Spinal cord (tissue), 10 donors: ENCODE results near the gene IQSEC1. TPM values are rescaled to one million over a fixed set of nuclear protein-coding genes. Genes with fewer than 3 reads are reported as not detected.
"Not testable (repeated sequence)": the region's sequence is repeated elsewhere in the genome, so short reads cannot be mapped to it uniquely, and the experiment has no call there.

Experiments used
- DNase-seq, 6 donors: peaks; one replicate each; pipeline versions ENCODE4 v3.0.0 to v3.0.0-alpha.2; 2013 to 2015; ENCODE audit warnings: low spot score in 6 of 6, low read depth in 4 of 6
- H3K27ac ChIP-seq: one replicate; pipeline ENCODE4 v1.5.1; 2013; ENCODE audit warnings: low read depth, low read length, control low read depth
- H3K27me3 ChIP-seq: one replicate; pipeline ENCODE4 v1.6.1; 2013; ENCODE audit warnings: low read length; ENCODE audit not compliant: control insufficient read depth, insufficient read depth
- H3K36me3 ChIP-seq: one replicate; pipeline ENCODE4 v1.6.1; 2013; ENCODE audit warnings: low read length; ENCODE audit not compliant: control insufficient read depth, insufficient read depth
- H3K4me1 ChIP-seq: one replicate; pipeline ENCODE4 v1.6.1; 2013; ENCODE audit warnings: low read length; ENCODE audit not compliant: control insufficient read depth, insufficient read depth
- H3K4me3 ChIP-seq: one replicate; pipeline ENCODE4 v1.5.1; 2013; ENCODE audit warnings: low read depth, low read length, control low read depth
- H3K9me3 ChIP-seq: one replicate; pipeline ENCODE4 v1.6.1; 2013; ENCODE audit warnings: low read length; ENCODE audit not compliant: control insufficient read depth, insufficient read depth
- WGBS: methylation state at CpG from one replicate; pipeline ENCODE4 v1.1.5; 2013; ENCODE audit warnings: missing lambda C conversion rate; ENCODE audit not compliant: insufficient coverage; 5-methylcytosine and 5-hydroxymethylcytosine counted together
- polyA plus RNA-seq, 2 donors: library from polyadenylated mRNA; unstranded; fragments of 120-200 nt; gene quantifications; one replicate each; pipeline ENCODE4 v1.2.1, GENCODE V29; 2013; ENCODE audit not compliant: insufficient read length in 2 of 2
- total RNA-seq, 2 donors: library from RNA; depleted of rRNA in 1 of 2; stranded (reverse); fragments of 120-200 nt in 1 of 2; fragments of >200 nt in 1 of 2; gene quantifications; one replicate each; pipeline versions ENCODE4 v1.2.3 to v1.2.4, GENCODE V29; 2013 to 2014
- donor health status: healthy.

The IQSEC1 gene
- total and polyA plus RNA-seq, 4 donors, result 40.2 to 87.1 (median 63.6) TPM

GRCh38 chr3:12868039-12869034, 204.9 kb downstream of the IQSEC1 start:
- H3K36me3 ChIP-seq, result no peaks in the 10 kb centered on the region
- peak overlapping the region; percentile 32 for H3K4me3 ChIP-seq
- H3K27ac ChIP-seq, result no peak overlapping the region
- no peaks in the 10 kb centered on the region for H3K9me3 ChIP-seq
- no peaks in the 10 kb centered on the region for H3K27me3 ChIP-seq
- WGBS, result 14% methylated on average over 37 of the region's 45 CpGs
- peak; percentile 68 to 96 (median 80) for DNase-seq
- H3K4me1 ChIP-seq, result peaks cover 16% of the 10 kb centered on the region

DNA sequence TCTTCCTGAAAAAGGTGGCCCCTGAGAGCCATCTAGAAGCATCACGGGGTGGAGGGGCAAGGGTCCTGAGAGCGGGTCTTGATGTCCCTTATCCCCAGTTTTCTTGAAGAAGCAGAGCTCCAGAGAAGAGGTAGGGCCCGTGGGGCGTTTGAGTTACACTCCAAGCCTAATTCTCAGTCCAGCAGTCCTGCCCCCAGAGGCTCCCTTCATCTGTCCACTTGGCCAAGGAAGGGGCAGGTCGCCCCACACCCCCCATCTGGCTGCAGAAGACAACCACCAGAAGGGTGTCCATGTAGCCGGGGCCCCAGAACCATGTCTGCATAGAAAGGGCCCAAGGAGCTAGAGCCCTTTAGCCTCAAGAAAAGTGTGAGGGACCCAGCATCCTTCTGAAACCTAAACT, 206.4 kb downstream of the IQSEC1 start:
- no peaks in the 10 kb centered on the region for H3K9me3 ChIP-seq
- DNase-seq, result no peak
- H3K27ac ChIP-seq, result no peak overlapping the region
- no peaks in the 10 kb centered on the region for H3K36me3 ChIP-seq
- 82% methylated on average over 6 of the region's 6 CpGs for WGBS
- H3K4me3 ChIP-seq, result no peak overlapping the region
- H3K4me1 ChIP-seq, result peaks cover 16% of the 10 kb centered on the region
- H3K27me3 ChIP-seq, result no peaks in the 10 kb centered on the region

DNA sequence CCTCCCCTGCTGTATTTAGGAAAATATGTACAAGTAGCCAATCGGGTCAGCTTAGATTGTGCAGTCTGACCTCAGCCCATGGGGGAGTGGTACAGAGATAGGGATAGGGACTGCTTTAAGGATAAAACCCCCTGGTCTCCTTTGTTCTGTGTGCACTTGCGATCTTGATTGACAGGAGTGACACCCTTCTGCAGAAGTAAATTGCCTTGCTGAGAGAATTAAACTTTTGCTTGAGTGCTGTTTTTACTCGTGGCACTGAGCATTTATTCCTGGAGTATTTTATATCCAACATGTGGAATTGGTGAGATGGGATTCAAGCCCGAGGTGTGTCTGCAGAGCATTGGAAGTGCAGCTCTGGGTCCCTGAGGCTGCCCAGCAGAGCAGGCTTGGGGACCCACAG, 208.0 kb downstream of the IQSEC1 start:
- H3K9me3 ChIP-seq, result no peaks in the 10 kb centered on the region
- H3K4me1 ChIP-seq, result peaks cover 16% of the 10 kb centered on the region
- no peaks in the 10 kb centered on the region for H3K36me3 ChIP-seq
- H3K27ac ChIP-seq, result no peak overlapping the region
- 68% methylated on average over 3 of the region's 4 CpGs for WGBS
- H3K4me3 ChIP-seq, result no peak overlapping the region
- no peak for DNase-seq
- H3K27me3 ChIP-seq, result no peaks in the 10 kb centered on the region

GRCh38 chr3:12862387-12862786, 210.8 kb downstream of the IQSEC1 start:
- H3K9me3 ChIP-seq, result no peaks in the 10 kb centered on the region
- WGBS, result 99% methylated on average over 8 of the region's 8 CpGs
- H3K36me3 ChIP-seq, result no peaks in the 10 kb centered on the region
- H3K4me1 ChIP-seq, result no peaks in the 10 kb centered on the region
- no peak overlapping the region for H3K27ac ChIP-seq
- H3K4me3 ChIP-seq, result no peak overlapping the region
- no peak for DNase-seq
- H3K27me3 ChIP-seq, result no peaks in the 10 kb centered on the region

DNA sequence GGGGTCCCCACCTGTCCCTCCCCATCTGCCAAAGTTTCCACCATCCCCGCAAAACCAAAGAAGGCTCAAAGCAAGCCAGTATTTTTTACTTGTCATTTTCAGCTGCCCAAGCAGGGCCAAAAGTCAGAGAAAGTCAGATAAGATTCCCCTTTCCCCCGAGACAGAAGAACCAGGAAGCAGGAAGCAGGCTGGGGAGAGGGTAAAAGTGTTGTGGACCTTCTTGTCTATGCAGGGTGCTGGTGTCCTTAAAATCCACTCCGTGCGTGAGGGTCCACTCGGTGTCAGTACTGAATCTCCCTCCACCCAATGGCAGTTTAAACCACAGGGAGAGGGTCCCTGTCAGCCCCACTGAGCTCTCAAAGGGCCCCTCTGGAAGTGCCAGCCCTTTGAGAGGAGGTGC, 211.6 kb downstream of the IQSEC1 start:
- Histone ChIP-seq H3K27ac (no peak overlapping the region), H3K9me3 (no peaks in the 10 kb centered on the region), H3K4me1 (no peaks in the 10 kb centered on the region), H3K4me3 (no peak overlapping the region), H3K27me3 (no peaks in the 10 kb centered on the region), H3K36me3 (no peaks in the 10 kb centered on the region)
- no peak for DNase-seq
- 100% methylated on average over 1 of the region's 5 CpGs for WGBS

DNA sequence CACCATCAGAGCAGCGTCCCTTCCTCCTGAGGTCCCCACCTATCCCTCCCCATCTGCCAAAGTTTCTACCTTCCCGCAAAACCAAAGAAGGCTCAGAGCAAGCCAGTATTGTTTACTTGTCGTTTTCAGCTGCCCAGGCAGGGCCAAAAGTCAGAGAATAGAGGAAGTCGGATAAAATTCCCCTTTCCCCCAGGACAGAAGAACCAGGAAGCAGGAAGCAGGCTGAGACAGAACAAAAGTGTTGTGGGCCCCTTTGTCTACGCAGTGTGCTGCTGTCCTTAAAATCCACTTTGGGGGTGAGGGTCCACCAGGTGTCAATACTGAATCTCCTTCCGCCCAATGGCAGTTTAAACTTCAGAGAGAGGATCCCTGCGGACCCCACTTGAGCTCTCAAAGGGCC, 213.4 kb downstream of the IQSEC1 start:
- no peak overlapping the region for H3K4me3 ChIP-seq
- H3K36me3 ChIP-seq, result no peaks in the 10 kb centered on the region
- H3K9me3 ChIP-seq, result no peaks in the 10 kb centered on the region
- DNase-seq, result no peak
- WGBS, result 67% methylated on average over 5 of the region's 7 CpGs
- no peaks in the 10 kb centered on the region for H3K27me3 ChIP-seq
- no peak overlapping the region for H3K27ac ChIP-seq
- no peaks in the 10 kb centered on the region for H3K4me1 ChIP-seq

- no peak overlapping the region for H3K27ac ChIP-seq
- H3K36me3 ChIP-seq, result no peaks in the 10 kb centered on the region
- H3K4me1 ChIP-seq, result no peaks in the 10 kb centered on the region
- H3K4me3 ChIP-seq, result no peak overlapping the region
- no peaks in the 10 kb centered on the region for H3K9me3 ChIP-seq
- H3K27me3 ChIP-seq, result no peaks in the 10 kb centered on the region
- DNase-seq, result no peak
- WGBS, result 82% methylated on average over 5 of the region's 5 CpGs
These were observed 216.6 kb downstream of the IQSEC1 start for GRCh38 chr3:12856626-12857025.

DNA sequence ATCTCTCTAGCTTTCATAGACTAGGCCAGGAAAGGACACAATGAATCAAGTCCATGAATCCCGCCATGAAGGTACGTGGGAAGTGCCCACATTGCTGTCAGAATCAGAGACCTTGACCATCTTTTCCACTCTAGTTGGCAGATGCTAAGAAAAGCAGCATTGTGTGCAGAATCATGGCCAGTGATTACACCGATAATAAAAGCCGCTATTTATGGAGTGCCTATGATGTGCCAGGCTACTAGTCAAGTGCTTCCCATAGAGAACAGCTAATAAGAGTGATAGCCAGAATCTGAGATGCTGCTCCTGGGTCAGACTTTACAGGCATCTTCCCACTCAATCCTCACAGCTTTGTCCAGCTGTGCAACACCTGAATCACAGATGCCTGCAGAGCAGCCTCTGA, 218.7 kb downstream of the IQSEC1 start:
- Histone ChIP-seq H3K36me3 (no peaks in the 10 kb centered on the region), H3K27me3 (no peaks in the 10 kb centered on the region), H3K4me1 (no peaks in the 10 kb centered on the region), H3K4me3 (no peak overlapping the region), H3K27ac (no peak overlapping the region), H3K9me3 (no peaks in the 10 kb centered on the region)
- DNase-seq, result peak in 1 of 6 donors; percentile 27
- WGBS, result 81% methylated on average over 3 of the region's 4 CpGs

DNA sequence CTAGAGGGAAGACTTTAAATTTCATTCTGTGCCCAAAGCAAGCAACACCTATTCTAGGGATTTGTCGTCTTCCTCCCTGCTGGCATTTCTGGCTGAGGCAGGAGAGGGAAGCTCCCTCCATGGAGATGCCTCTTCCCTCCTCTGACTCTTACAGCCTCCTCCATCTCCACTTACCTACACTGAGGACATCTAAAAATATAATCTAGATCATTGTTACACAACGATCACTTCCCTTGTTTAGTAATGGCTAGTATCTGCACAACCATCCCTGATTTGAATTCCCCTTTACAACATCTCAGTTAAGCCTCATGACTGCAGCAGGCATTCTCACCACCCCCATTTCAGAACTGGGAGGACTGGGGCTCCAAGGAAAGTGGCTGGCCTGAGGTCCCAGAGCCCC, 219.4 kb downstream of the IQSEC1 start:
- H3K27me3 ChIP-seq, H3K4me3 ChIP-seq, DNase-seq, H3K36me3 ChIP-seq, H3K27ac ChIP-seq, H3K4me1 ChIP-seq, H3K9me3 ChIP-seq: not testable (repeated sequence)
- 100% methylated on average over 1 of the region's 2 CpGs for WGBS

- no peaks in the 10 kb centered on the region for H3K4me1 ChIP-seq
- no peaks in the 10 kb centered on the region for H3K27me3 ChIP-seq
- H3K36me3 ChIP-seq, result no peaks in the 10 kb centered on the region
- WGBS, result 80% methylated on average over 1 of the region's 3 CpGs
- no peak for DNase-seq
- H3K4me3 ChIP-seq, result no peak overlapping the region
- H3K27ac ChIP-seq, result no peak overlapping the region
- H3K9me3 ChIP-seq, result no peaks in the 10 kb centered on the region
These were observed 221.0 kb downstream of the IQSEC1 start for GRCh38 chr3:12852201-12852600.
